Measurements from ENCODE around the gene ANKS1B.
"Not testable (repeated sequence)": the region's sequence is repeated elsewhere in the genome, so short reads cannot be mapped to it uniquely, and the experiment has no call there.

ANKS1B gene

DNA sequence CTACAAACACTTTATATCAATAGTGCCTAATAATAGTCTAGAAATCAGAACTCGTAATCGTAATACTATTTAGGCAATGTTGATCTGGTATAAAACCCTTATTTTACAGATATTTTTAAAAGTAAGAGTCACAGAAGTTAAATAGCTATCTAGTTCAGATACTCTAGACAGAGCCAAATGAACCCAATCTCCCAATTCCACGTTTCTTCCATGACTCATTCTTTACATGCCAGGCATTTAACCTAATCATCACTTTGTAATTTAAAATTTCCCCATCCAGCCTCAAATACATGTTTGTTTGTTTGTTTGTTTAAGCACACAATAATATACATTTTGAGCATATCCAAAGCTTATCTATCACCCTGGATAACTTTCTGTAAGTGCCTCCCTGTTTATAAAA is 373.6 kb downstream of the ANKS1B start:
- H3K27me3 ChIP-seq (replicated peaks), result no peaks in the 10 kb centered on the region
- H3K4me3 ChIP-seq (ENCODE audit: low read depth, low read length), result no peak overlapping the region
- H3K36me3 ChIP-seq (replicated peaks), result no peaks in the 10 kb centered on the region
- in situ Hi-C loops (cut with HindIII; ENCODE audit: low pct_ligation_motif_present, low sequenced_read_pairs), result no loop called here
- TF ChIP-seq, protein P1, sequence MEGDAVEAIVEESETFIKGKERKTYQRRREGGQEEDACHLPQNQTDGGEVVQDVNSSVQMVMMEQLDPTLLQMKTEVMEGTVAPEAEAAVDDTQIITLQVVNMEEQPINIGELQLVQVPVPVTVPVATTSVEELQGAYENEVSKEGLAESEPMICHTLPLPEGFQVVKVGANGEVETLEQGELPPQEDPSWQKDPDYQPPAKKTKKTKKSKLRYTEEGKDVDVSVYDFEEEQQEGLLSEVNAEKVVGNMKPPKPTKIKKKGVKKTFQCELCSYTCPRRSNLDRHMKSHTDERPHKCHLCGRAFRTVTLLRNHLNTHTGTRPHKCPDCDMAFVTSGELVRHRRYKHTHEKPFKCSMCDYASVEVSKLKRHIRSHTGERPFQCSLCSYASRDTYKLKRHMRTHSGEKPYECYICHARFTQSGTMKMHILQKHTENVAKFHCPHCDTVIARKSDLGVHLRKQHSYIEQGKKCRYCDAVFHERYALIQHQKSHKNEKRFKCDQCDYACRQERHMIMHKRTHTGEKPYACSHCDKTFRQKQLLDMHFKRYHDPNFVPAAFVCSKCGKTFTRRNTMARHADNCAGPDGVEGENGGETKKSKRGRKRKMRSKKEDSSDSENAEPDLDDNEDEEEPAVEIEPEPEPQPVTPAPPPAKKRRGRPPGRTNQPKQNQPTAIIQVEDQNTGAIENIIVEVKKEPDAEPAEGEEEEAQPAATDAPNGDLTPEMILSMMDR (IDR thresholded peaks at IDR 0.05; ENCODE audit: low read depth, low read length, missing control alignments), result no peak
- no peak for DNase-seq
- H3K27ac ChIP-seq, result no peak overlapping the region

DNA sequence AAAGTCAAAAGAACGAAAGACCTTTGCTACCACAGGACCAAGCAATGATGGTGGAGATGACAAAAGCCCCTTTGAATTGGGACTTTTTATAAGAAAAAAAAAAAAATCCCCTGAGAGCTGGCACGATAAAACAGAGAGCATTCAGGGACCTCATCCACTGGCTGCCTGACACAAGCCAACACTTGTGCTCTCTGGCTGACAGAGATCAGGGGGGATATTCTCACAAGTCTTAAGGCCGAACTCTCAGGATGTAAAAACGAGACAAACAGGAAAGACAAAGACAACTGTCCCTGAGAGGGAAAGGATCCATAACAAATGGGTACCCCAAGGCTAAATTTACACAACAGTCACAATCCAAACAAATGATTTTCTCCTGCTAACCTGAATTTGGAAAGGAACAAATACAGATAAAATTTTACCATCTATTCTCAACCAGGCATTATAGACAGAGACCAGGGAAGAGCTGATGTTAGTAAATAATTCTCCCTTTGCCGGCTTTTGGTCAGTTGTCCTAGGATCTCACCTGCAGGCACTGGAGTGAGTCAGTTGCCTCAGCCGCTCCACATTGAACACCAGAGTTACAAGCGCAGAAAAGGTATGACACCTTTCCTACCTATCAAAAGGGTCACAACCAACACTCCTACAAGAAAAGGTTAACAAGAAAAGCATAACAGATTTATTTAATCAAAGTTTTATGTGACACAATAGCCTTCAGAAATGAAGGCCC is 375.1 kb downstream of the ANKS1B start:
- in situ Hi-C loops (cut with HindIII; ENCODE audit: low pct_ligation_motif_present, low sequenced_read_pairs), result no loop called here
- Histone ChIP-seq H3K4me3 (ENCODE audit: low read depth, low read length) (no peak overlapping the region), H3K36me3 (replicated peaks) (no peaks in the 10 kb centered on the region), H3K27ac (no peak overlapping the region), H3K27me3 (replicated peaks) (no peaks in the 10 kb centered on the region)
- TF ChIP-seq, protein P1 (IDR thresholded peaks at IDR 0.05; ENCODE audit: low read depth, low read length, missing control alignments), result no peak
- no peak for DNase-seq

DNA sequence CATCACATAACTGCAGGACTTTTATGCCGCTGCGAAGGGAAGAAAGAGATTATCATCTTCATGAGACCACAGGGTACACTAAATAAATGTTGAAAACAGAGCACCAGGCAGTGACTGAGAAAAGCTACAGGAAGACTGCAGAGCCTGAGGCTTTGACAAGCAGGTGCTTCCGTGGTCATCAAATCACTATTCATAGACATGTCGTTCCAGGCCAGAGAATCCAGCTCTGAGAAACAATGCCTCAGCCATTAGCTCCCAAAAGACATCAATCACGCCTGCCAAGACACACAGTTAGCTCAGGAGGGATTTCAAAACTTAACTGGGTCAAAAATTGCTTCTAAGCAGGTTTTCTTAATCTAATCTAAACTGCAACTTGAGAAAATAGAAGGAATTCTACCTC is 384.3 kb downstream of the ANKS1B start:
- in situ Hi-C loops (cut with HindIII; ENCODE audit: low pct_ligation_motif_present, low sequenced_read_pairs), result no loop called here
- H3K27me3 ChIP-seq (replicated peaks), result no peaks in the 10 kb centered on the region

DNA sequence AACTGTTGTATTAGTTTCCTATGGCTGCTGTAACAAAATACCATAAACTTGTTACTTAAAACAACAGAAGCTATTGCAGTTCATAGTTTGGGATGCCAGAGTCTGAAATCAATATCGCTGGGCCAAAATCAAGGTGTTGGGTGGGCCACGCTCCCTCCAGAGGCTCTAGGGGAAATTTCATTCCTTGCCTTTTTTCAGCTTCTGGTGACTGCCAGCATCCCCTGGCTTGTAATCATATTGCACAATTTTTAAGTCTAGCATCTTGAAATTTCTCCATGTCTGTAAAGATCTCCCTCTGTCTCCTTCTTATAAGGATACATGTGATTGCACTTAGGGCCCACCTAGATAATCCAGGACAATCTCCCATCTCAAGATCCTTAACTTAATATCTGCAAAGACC is 386.0 kb downstream of the ANKS1B start:
- DNase-seq, result no peak
- H3K36me3 ChIP-seq (replicated peaks), result no peaks in the 10 kb centered on the region
- H3K4me3 ChIP-seq (ENCODE audit: low read depth, low read length), result no peak overlapping the region
- H3K27ac ChIP-seq, result no peak overlapping the region
- TF ChIP-seq, protein P1 (IDR thresholded peaks at IDR 0.05; ENCODE audit: low read depth, low read length, missing control alignments), result no peak
- no peaks in the 10 kb centered on the region for H3K27me3 ChIP-seq (replicated peaks)
- in situ Hi-C loops (cut with HindIII; ENCODE audit: low pct_ligation_motif_present, low sequenced_read_pairs), result no loop called here

More for the DNA sequence above, 384.3 kb downstream of the ANKS1B start:
- H3K4me3 ChIP-seq (ENCODE audit: low read depth, low read length), result no peak overlapping the region
- no peak for DNase-seq
- TF ChIP-seq, protein P1 (IDR thresholded peaks at IDR 0.05; ENCODE audit: low read depth, low read length, missing control alignments), result no peak
- H3K27ac ChIP-seq, result no peak overlapping the region
- no peaks in the 10 kb centered on the region for H3K36me3 ChIP-seq (replicated peaks)

DNA sequence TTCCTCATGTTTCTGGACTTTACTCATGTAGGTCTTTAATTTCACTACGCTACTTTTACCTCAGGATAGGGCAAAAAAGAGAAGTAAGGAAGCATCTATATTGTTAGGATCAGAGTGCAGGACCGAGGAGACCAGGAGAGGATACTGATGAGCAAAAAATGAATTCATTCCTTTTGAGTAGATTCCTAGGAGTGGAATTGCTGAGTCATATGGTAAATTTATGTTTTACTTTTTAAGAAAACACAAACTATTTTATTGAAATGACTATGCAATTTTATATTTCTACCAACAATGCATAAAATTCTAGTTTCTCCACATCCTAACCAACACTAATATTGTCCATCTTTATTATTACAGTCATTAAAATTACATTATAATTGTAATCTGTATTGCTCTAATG is 388.0 kb downstream of the ANKS1B start:
- no peak overlapping the region for H3K4me3 ChIP-seq (ENCODE audit: low read depth, low read length)
- in situ Hi-C loops (cut with HindIII; ENCODE audit: low pct_ligation_motif_present, low sequenced_read_pairs), result no loop called here
- TF ChIP-seq, protein P1 (IDR thresholded peaks at IDR 0.05; ENCODE audit: low read depth, low read length, missing control alignments), result no peak
- no peaks in the 10 kb centered on the region for H3K36me3 ChIP-seq (replicated peaks)
- no peaks in the 10 kb centered on the region for H3K27me3 ChIP-seq (replicated peaks)
- DNase-seq, result no peak
- H3K27ac ChIP-seq, result no peak overlapping the region

DNA sequence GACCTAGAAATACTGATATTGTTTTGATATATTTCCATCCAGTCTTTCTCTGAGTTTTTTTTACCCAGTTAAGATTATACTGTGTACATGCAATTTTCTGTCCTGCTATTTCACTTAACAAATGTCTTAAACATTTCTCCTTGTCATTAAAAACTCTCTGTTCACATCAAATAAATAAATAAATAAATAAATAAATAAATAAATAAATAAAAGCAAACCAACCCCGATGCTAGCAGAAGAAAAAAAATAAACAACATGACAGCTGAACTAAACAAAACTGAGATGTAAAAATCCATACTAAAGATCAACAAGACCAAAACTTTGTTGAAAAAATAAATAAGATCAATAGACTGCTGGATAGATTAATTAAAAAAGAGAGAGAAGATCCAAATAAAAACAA is 407.6 kb downstream of the ANKS1B start:
- H3K27ac ChIP-seq; H3K27me3 ChIP-seq (replicated peaks); DNase-seq; H3K36me3 ChIP-seq (replicated peaks); in situ Hi-C loops (cut with HindIII; ENCODE audit: low pct_ligation_motif_present, low sequenced_read_pairs); H3K4me3 ChIP-seq (ENCODE audit: low read depth, low read length): not testable (repeated sequence)

Data from brain microvascular endothelial cell (primary cell).